Ovary (tissue), 3 donors: ENCODE measurements around the gene GSTM4.

Experiments used
- EP300 ChIP-seq: sonication (generic); formaldehyde crosslinking; IDR thresholded peaks from one replicate; pipeline ENCODE4 v1.6.1; 2017; ENCODE audit warnings: antibody characterized with exemption
- POLR2A ChIP-seq: fragments of 450-650 bp; IDR thresholded peaks from one replicate; pipeline ENCODE4 v1.6.1; 2017; ENCODE audit warnings: antibody characterized with exemption, mild to moderate bottlenecking, moderate library complexity
- TF ChIP-seq, protein P1 (sequence below), 3 donors: fragments of 450-650 bp in 2 of 3; fragments of 200-600 bp in 1 of 3; IDR thresholded peaks; one replicate each; pipeline versions ENCODE4 v1.5.1 to v1.8.0; 2016 to 2022; ENCODE audit warnings: antibody characterized with exemption in 3 of 3, mild to moderate bottlenecking in 1 of 3
- donor health status: DM: no; HTN: no; CAD: no.

DNA sequence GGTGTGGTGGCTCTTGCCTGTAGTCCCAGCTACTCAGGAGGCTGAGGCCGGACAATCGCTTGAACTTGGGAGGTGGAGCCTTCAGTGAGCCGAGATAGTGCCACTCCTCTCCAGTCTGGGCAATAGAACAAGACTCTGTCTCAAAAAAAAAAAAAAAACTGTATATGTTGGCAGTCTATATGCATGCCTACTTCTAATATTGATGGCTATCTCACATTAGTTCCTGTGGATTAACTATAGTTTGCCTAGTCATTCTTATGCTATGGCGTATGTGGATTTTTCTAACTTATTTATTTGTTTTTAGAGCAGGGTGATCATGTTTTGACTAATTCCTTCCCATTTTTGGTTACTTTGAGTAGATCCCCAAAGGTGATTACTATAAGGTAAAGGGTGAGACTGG, 41.2 kb downstream of the GSTM4 start:
- TF ChIP-seq, protein P1, sequence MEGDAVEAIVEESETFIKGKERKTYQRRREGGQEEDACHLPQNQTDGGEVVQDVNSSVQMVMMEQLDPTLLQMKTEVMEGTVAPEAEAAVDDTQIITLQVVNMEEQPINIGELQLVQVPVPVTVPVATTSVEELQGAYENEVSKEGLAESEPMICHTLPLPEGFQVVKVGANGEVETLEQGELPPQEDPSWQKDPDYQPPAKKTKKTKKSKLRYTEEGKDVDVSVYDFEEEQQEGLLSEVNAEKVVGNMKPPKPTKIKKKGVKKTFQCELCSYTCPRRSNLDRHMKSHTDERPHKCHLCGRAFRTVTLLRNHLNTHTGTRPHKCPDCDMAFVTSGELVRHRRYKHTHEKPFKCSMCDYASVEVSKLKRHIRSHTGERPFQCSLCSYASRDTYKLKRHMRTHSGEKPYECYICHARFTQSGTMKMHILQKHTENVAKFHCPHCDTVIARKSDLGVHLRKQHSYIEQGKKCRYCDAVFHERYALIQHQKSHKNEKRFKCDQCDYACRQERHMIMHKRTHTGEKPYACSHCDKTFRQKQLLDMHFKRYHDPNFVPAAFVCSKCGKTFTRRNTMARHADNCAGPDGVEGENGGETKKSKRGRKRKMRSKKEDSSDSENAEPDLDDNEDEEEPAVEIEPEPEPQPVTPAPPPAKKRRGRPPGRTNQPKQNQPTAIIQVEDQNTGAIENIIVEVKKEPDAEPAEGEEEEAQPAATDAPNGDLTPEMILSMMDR (IDR thresholded peaks at IDR 0.05): no peak
- TF ChIP-seq POLR2A (no peak), EP300 (no peak)
